HFFc6 (cell line): Measurements from ENCODE around the gene TREML2. TPM values are rescaled to one million over a fixed set of nuclear protein-coding genes. Genes with fewer than 3 reads are reported as not detected.

Source experiments
- DNase-seq: peaks from one replicate; pipeline ENCODE4 v3.0.0-alpha.2; 2018
- H3K27ac Mint-ChIP-seq: 2 replicates; pipeline ENCODE4 v1.8.0; 2020; ENCODE audit warnings: mild to moderate bottlenecking, mixed read lengths
- H3K27me3 Mint-ChIP-seq: 2 replicates; pipeline ENCODE4 v1.8.0; 2021; ENCODE audit warnings: mild to moderate bottlenecking, moderate library complexity, mixed read lengths; ENCODE audit not compliant: insufficient read depth
- H3K36me3 Mint-ChIP-seq: 2 replicates; pipeline ENCODE4 v1.8.0; 2021; ENCODE audit warnings: low read depth, mixed read lengths
- H3K4me1 Mint-ChIP-seq: 2 replicates; pipeline ENCODE4 v1.8.0; 2020; ENCODE audit warnings: low read depth, mixed read lengths
- H3K4me3 Mint-ChIP-seq: 2 replicates; pipeline ENCODE4 v1.8.0; 2020; ENCODE audit warnings: mild to moderate bottlenecking, moderate library complexity, mixed read lengths
- H3K9me3 Mint-ChIP-seq: 2 replicates; pipeline ENCODE4 v1.8.0; 2020; ENCODE audit warnings: mild to moderate bottlenecking, mixed read lengths
- CTCF ChIP-seq: fragments of 200-600 bp; sonication (generic); IDR thresholded peaks from 2 replicates; pipeline ENCODE4 v1.5.0; 2021; ENCODE audit warnings: antibody characterized with exemption, mild to moderate bottlenecking
- total RNA-seq, 6 experiments: library from RNA; stranded (reverse); fragmentation: NEBNext Ultra II Directional; extraction: Animal tissue kit (Norgen Biotek cat#: 25700); gene quantifications; 2 replicates in 1 of 6; 3 replicates in 5 of 6; pipeline ENCODE4 v1.2.3, GENCODE V29; 2021

TREML2 gene
- total RNA-seq, 6 experiments from 2014 or later, result not detected

DNA sequence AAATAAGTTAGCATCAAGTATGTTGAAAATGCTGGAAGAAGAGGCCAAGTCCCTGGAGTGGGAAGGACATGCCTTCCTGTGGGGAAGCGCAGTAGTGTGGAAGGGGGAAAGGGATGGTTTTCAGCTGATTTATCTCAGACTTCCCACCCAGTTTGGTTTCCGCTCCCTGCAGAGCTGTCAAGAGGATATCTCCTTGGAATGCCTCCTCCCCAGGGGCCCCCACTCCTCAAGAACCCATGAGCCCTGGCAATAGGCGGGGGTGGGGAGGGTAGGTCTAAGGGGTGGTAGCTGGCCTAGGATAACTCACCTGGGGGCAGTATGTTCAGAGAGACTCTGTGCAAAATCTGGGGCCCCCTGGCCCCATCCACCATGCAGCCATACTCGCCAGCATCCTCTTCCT is 47.5 kb downstream of the TREML2 start:
- no peak for TF ChIP-seq CTCF
- H3K9me3 Mint-ChIP-seq, result no peaks in the 10 kb centered on the region
- no peak overlapping the region for H3K27ac Mint-ChIP-seq
- no peaks in the 10 kb centered on the region for H3K4me1 Mint-ChIP-seq
- no peak overlapping the region for H3K4me3 Mint-ChIP-seq
- no peak for DNase-seq
- no peaks in the 10 kb centered on the region for H3K36me3 Mint-ChIP-seq
- peaks cover 20% of the 10 kb centered on the region for H3K27me3 Mint-ChIP-seq

- DNase-seq, result no peak
- no peak overlapping the region for H3K27ac Mint-ChIP-seq
- no peak for TF ChIP-seq CTCF
- no peaks in the 10 kb centered on the region for H3K9me3 Mint-ChIP-seq
- no peak overlapping the region for H3K4me3 Mint-ChIP-seq
- H3K4me1 Mint-ChIP-seq, result no peaks in the 10 kb centered on the region
- peaks cover 9% of the 10 kb centered on the region for H3K27me3 Mint-ChIP-seq
- no peaks in the 10 kb centered on the region for H3K36me3 Mint-ChIP-seq
These were observed 50.3 kb downstream of the TREML2 start for GRCh38 chr6:41150671-41151070.

GRCh38 chr6:41147917-41148316 is 53.0 kb downstream of the TREML2 start:
- no peak for DNase-seq
- Mint-ChIP-seq H3K27me3 (no peaks in the 10 kb centered on the region; the same call in none of the 2 replicates), H3K4me1 (no peaks in the 10 kb centered on the region), H3K36me3 (no peaks in the 10 kb centered on the region), H3K9me3 (no peaks in the 10 kb centered on the region), H3K27ac (no peak overlapping the region), H3K4me3 (no peak overlapping the region)
- no peak for TF ChIP-seq CTCF

Other genes with a start within 250 kb of the TREML2 start
- not detected for gene UNC5CL, start 161.9 kb downstream of the TREML2 start, total RNA-seq
- not detected for gene TSPO2, start 158.7 kb downstream of the TREML2 start, total RNA-seq
- gene APOBEC2, start 147.9 kb downstream of the TREML2 start, total RNA-seq, result not detected
- gene OARD1, start 128.8 kb downstream of the TREML2 start, total RNA-seq, result 10 to 100 TPM; 10.9 to 14.2 (median 11.8) TPM
- gene NFYA, start 128.2 kb downstream of the TREML2 start, total RNA-seq, result 10 to 100 TPM; 14.9 to 20.0 (median 16.7) TPM
- gene TREML1, start 46.8 kb downstream of the TREML2 start, total RNA-seq, result not detected
- not detected for gene TREM2, start 38.0 kb downstream of the TREML2 start, total RNA-seq
- not detected for gene TREML4, start 27.2 kb upstream of the TREML2 start, total RNA-seq
- under 1 TPM in 1 of 6 experiments, not detected in 5; 0.09 TPM for gene TREM1, start 85.5 kb upstream of the TREML2 start, total RNA-seq
- not detected for gene NCR2, start 134.5 kb upstream of the TREML2 start, total RNA-seq